A549 (cell line): ENCODE results near the gene CDR2. TPM values are rescaled to one million over a fixed set of nuclear protein-coding genes. Genes with fewer than 3 reads are reported as not detected.

Source experiments
- ATAC-seq, 2 experiments: fragments of 200-7000 bp in 1 of 2; fragments of >200 bp in 1 of 2; cut with Nextera tagmentation in 1 of 2; cut with Tn5 transposase in 1 of 2; 3 replicates each; pipeline versions ENCODE4 v1.8.0 to v1.9.1; 2018 to 2020; ENCODE audit warnings: mild to moderate bottlenecking in 1 of 2, moderate library complexity in 1 of 2
- CTCF ChIA-PET: fragments of 300-600 bp; sonication (Branson Sonifier 250); formaldehyde crosslinking; extraction: SDS; loops from one replicate; lab custom pipeline; 2021; ENCODE audit warnings: antibody characterized with exemption, inconsistent platforms; lab: Yijun Ruan, JAX
- POLR2A ChIA-PET: fragments of 350-600 bp; formaldehyde crosslinking; extraction: SDS; loops from one replicate; lab custom pipeline; 2021; ENCODE audit warnings: antibody characterized with exemption, inconsistent platforms; lab: Yijun Ruan, JAX
- DNase-seq, 2 experiments: peaks; one replicate each; pipeline versions ENCODE4 v3.0.0 to v3.0.0-alpha.2; 2011 to 2016; ENCODE audit warnings: low read depth in 1 of 2, low spot score in 1 of 2
- FAIRE-seq: peaks from 2 replicates; lab custom pipeline; 2011; peaks lifted over from hg19 to GRCh38; lab: Jason Lieb, UNC
- H3K27ac ChIP-seq, 2 experiments: fragments of >200 bp; sonication (Bioruptor Twin); formaldehyde crosslinking; 3 replicates each; pipeline ENCODE4 v1.5.1; 2016 to 2017
- H3K4me1 ChIP-seq: fragments of >200 bp; sonication (Bioruptor Twin); formaldehyde crosslinking; 3 replicates; pipeline ENCODE4 v1.6.1; 2016
- H3K4me2 ChIP-seq: fragments of >200 bp; sonication (Bioruptor Twin); formaldehyde crosslinking; 3 replicates; pipeline ENCODE4 v1.6.1; 2016
- H3K4me3 ChIP-seq: fragments of >200 bp; sonication (Bioruptor Twin); formaldehyde crosslinking; 3 replicates; pipeline ENCODE4 v1.5.1; 2016
- H3K9me3 ChIP-seq: fragments of >200 bp; sonication (Bioruptor Twin); formaldehyde crosslinking; 3 replicates; pipeline ENCODE4 v1.6.1; 2016
- EHMT2 ChIP-seq: fragments of 200-600 bp; sonication (generic); IDR thresholded peaks from 2 replicates; pipeline ENCODE4 v1.6.1; 2016; ENCODE audit warnings: antibody characterized with exemption, low read depth, mild to moderate bottlenecking, moderate library complexity
- FOSL2 ChIP-seq, 2 experiments: fragments of 450-650 bp in 1 of 2; fragments of >200 bp in 1 of 2; sonication (Bioruptor Twin) in 1 of 2; formaldehyde crosslinking; IDR thresholded peaks; 2 replicates each; pipeline versions ENCODE4 v1.5.0 to v1.6.1; 2016 to 2020; ENCODE audit warnings: mild to moderate bottlenecking in 1 of 2, moderate library complexity in 1 of 2
- HEYL ChIP-seq: fragments of 250-450 bp; sonication (Bioruptor Pico); IDR thresholded peaks from 2 replicates; pipeline ENCODE4 v1.8.0; 2021; ENCODE audit warnings: mild to moderate bottlenecking, moderate library complexity
- KDM5A ChIP-seq: fragments of 200-600 bp; sonication (generic); IDR thresholded peaks from 2 replicates; pipeline ENCODE4 v1.6.1; 2016; ENCODE audit warnings: antibody characterized with exemption, mild to moderate bottlenecking
- MYC ChIP-seq: IDR thresholded peaks from 2 replicates; pipeline ENCODE4 v1.6.1; 2012; ENCODE audit warnings: mild to moderate bottlenecking, inconsistent platforms, low read length, improper control_type of control experiment, borderline replicate concordance
- NFE2L2 ChIP-seq: fragments of 150-350 bp; conservative IDR thresholded peaks from 2 replicates; pipeline ENCODE4 v1.6.1; 2014; ENCODE audit warnings: low read length
- NPAS2 ChIP-seq: fragments of 250-450 bp; sonication (Bioruptor Pico); IDR thresholded peaks from 2 replicates; pipeline ENCODE4 v1.8.0; 2022; ENCODE audit warnings: mild to moderate bottlenecking, moderate library complexity, borderline replicate concordance
- RARB ChIP-seq: fragments of 250-450 bp; sonication (Bioruptor Pico); IDR thresholded peaks from 2 replicates; pipeline ENCODE4 v1.8.0; 2021; ENCODE audit warnings: mild to moderate bottlenecking, moderate library complexity
- RCOR1 ChIP-seq: fragments of 150-350 bp; IDR thresholded peaks from 2 replicates; pipeline ENCODE4 v1.6.1; 2014; ENCODE audit warnings: antibody characterized with exemption, low read length, low read depth
- RFX5 ChIP-seq: fragments of 450-650 bp; IDR thresholded peaks from 2 replicates; pipeline ENCODE4 v1.7.1; 2014; ENCODE audit warnings: antibody characterized with exemption, mild to moderate bottlenecking, moderate library complexity
- SREBF2 ChIP-seq: fragments of 450-650 bp; IDR thresholded peaks from 2 replicates; pipeline ENCODE4 v1.6.1; 2014; ENCODE audit warnings: mild to moderate bottlenecking, moderate library complexity
- ZC3H11A ChIP-seq: fragments of 450-650 bp; IDR thresholded peaks from 2 replicates; pipeline ENCODE4 v1.6.1; 2014; ENCODE audit warnings: antibody characterized with exemption, mild to moderate bottlenecking
- ZSCAN20 ChIP-seq: fragments of 250-450 bp; sonication (Bioruptor Pico); IDR thresholded peaks from 2 replicates; pipeline ENCODE4 v1.8.0; 2022; ENCODE audit warnings: mild to moderate bottlenecking, moderate library complexity
- WGBS: methylation state at CpG from one replicate; pipeline ENCODE4 v1.1.6; 2017; ENCODE audit errors: missing lambda C conversion rate; 5-methylcytosine and 5-hydroxymethylcytosine counted together
- polyA plus RNA-seq, 4 experiments: library from polyadenylated mRNA; depleted of rRNA in 3 of 4; stranded (reverse); fragments of >200 nt; fragmentation: RNase III in 1 of 4; extraction: RNeasy Plus Mini Kit Qiagen cat#74134 plus additional on column Dnase treatment in 1 of 4; gene quantifications; 2 replicates in 3 of 4; 3 replicates in 1 of 4; pipeline ENCODE4 v1.2.3, GENCODE V29; 2011 to 2017
- TF ChIP-seq, protein P1 (sequence below): fragments of >200 bp; sonication (Bioruptor Twin); formaldehyde crosslinking; IDR thresholded peaks from 3 replicates; pipeline ENCODE4 v1.5.1; 2016
- TF ChIP-seq, protein P2 (sequence below): IDR thresholded peaks from 2 replicates; pipeline ENCODE4 v1.6.1; 2012; ENCODE audit warnings: low read depth, borderline replicate concordance
- TF ChIP-seq, protein P3 (sequence below): fragments of >200 bp; sonication (Bioruptor Twin); formaldehyde crosslinking; IDR thresholded peaks from 2 replicates; pipeline ENCODE4 v1.6.1; 2016
- TF ChIP-seq, protein P4 (sequence below): IDR thresholded peaks from 2 replicates; pipeline ENCODE4 v1.6.1; 2012

CDR2 gene
- polyA plus RNA-seq, 2 of the 4 experiments (the other 2 are of a cell fraction) = 29.3 to 44.3 TPM

GRCh38 chr16:22364241-22364640, 10.2 kb downstream of the CDR2 start:
- ATAC-seq = no peak
- no peak for TF ChIP-seq HEYL (CRISPR knock-in tag)
- TF ChIP-seq, protein P1, sequence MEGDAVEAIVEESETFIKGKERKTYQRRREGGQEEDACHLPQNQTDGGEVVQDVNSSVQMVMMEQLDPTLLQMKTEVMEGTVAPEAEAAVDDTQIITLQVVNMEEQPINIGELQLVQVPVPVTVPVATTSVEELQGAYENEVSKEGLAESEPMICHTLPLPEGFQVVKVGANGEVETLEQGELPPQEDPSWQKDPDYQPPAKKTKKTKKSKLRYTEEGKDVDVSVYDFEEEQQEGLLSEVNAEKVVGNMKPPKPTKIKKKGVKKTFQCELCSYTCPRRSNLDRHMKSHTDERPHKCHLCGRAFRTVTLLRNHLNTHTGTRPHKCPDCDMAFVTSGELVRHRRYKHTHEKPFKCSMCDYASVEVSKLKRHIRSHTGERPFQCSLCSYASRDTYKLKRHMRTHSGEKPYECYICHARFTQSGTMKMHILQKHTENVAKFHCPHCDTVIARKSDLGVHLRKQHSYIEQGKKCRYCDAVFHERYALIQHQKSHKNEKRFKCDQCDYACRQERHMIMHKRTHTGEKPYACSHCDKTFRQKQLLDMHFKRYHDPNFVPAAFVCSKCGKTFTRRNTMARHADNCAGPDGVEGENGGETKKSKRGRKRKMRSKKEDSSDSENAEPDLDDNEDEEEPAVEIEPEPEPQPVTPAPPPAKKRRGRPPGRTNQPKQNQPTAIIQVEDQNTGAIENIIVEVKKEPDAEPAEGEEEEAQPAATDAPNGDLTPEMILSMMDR = no peak
- TF ChIP-seq ZSCAN20 (CRISPR knock-in tag) = no peak
- TF ChIP-seq RFX5 = no peak
- WGBS = 91% methylated on average over 2 of the region's 2 CpGs
- no peak for FAIRE-seq
- Histone ChIP-seq H3K4me2 (no peak overlapping the region), H3K4me1 (peaks cover 17% of the 10 kb centered on the region), H3K4me3 (no peak overlapping the region), H3K27ac (no peak overlapping the region), H3K9me3 (no peaks in the 10 kb centered on the region)
- CTCF ChIA-PET = interaction anchor here (1.8 kb wide), 1 partner anchor 45 kb away, joined by 4 read pairs; no protein-coding TSS in a partner anchor
- POLR2A ChIA-PET = no interaction called here
- no peak for DNase-seq

DNA sequence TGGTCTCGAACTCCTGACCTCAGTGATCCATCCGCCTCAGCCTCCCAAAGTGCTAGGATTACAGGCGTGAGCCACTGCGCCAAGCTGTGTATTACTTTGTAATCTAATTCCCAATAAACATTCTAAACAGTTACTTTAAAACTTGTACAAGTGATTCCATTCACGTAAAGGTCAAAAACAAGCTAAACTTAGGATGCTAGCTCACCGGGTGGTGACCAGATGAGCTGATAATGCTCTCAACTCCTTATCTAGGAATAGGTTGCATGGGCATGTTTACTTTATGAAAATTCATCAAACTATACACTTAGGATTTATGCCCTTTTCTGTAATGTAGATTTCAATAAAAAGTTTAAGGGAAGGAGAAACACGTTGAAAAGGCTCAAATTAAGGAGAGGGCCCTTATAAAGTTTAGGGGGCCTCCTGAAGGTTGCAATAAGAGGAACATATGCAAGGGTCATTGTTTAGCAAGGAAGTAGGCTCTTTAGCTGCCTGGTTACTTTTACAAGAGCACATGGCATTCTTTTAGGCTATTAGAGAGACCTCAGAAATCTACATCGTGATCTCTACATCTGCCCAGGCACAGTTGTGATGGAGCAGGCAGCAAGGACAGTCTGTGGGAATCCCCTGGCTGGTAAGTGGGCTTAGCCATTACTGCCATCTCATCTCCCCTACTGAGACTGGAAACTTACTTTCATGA, 13.3 kb downstream of the CDR2 start:
- no peak for FAIRE-seq
- no peak; a peak in 1 of 6 replicates for ATAC-seq

GRCh38 chr16:22359679-22360078, 14.7 kb downstream of the CDR2 start:
- no peaks in the 10 kb centered on the region for H3K9me3 ChIP-seq
- no peak overlapping the region for H3K4me3 ChIP-seq
- peaks cover 26% of the 10 kb centered on the region for H3K4me1 ChIP-seq
- H3K27ac ChIP-seq = no peak overlapping the region
- ATAC-seq (no peak), DNase-seq (no peak), FAIRE-seq (no peak)
- ChIA-PET CTCF (interaction anchor here (1.2 to 1.4 kb wide), 2 partner anchors 17 to 39 kb away, joined by 3 read pairs; no protein-coding TSS in a partner anchor), POLR2A (no interaction called here)
- no peak for TF ChIP-seq KDM5A
- no peak for TF ChIP-seq RCOR1
- TF ChIP-seq EHMT2 = no peak
- no peak for TF ChIP-seq HEYL (CRISPR knock-in tag)
- TF ChIP-seq MYC = no peak
- TF ChIP-seq NPAS2 (CRISPR knock-in tag) = no peak
- TF ChIP-seq, protein P2, sequence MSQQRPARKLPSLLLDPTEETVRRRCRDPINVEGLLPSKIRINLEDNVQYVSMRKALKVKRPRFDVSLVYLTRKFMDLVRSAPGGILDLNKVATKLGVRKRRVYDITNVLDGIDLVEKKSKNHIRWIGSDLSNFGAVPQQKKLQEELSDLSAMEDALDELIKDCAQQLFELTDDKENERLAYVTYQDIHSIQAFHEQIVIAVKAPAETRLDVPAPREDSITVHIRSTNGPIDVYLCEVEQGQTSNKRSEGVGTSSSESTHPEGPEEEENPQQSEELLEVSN = no peak
- no peak for TF ChIP-seq ZSCAN20 (CRISPR knock-in tag)
- no peak for TF ChIP-seq ZC3H11A
- H3K4me2 ChIP-seq = no peak overlapping the region

More for the DNA sequence above, 13.3 kb downstream of the CDR2 start:
- H3K4me1 ChIP-seq = peaks cover 15% of the 10 kb centered on the region
- no peak for DNase-seq
- POLR2A ChIA-PET = no interaction called here
- no peak overlapping the region for H3K4me3 ChIP-seq
- TF ChIP-seq RARB (CRISPR knock-in tag) (no peak), SREBF2 (no peak), NPAS2 (CRISPR knock-in tag) (no peak), NFE2L2 (no peak), FOSL2 (IDR thresholded peaks at IDR 0.05) (no peak), FOSL2 (CRISPR knock-in tag; IDR thresholded peaks at IDR 0.05) (no peak)
- TF ChIP-seq, protein P3, sequence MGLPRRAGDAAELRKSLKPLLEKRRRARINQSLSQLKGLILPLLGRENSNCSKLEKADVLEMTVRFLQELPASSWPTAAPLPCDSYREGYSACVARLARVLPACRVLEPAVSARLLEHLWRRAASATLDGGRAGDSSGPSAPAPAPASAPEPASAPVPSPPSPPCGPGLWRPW = no peak
- TF ChIP-seq, protein P4, sequence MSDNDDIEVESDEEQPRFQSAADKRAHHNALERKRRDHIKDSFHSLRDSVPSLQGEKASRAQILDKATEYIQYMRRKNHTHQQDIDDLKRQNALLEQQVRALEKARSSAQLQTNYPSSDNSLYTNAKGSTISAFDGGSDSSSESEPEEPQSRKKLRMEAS = no peak
- WGBS = 89% methylated on average over 8 of the region's 8 CpGs
- H3K4me2 ChIP-seq = no peak overlapping the region
- no peaks in the 10 kb centered on the region for H3K9me3 ChIP-seq
- CTCF ChIA-PET = interaction anchor here (0.8 to 1.4 kb wide), 3 partner anchors 9 to 40 kb away, joined by 3 to 5 read pairs (median 3); no protein-coding TSS in a partner anchor
- H3K27ac ChIP-seq = no peak overlapping the region
